Posterior vena cava (tissue), 2 donors: ENCODE data around the gene ITGA2. TPM values are rescaled to one million over a fixed set of nuclear protein-coding genes. Genes with fewer than 3 reads are reported as not detected.

Experiments
- DNase-seq: peaks from one replicate; pipeline ENCODE4 v3.0.0-alpha.2; 2020; ENCODE audit warnings: low spot score
- intact Hi-C, 2 donors: fragments of 100-400 bp; cut with DNase I; formaldehyde crosslinking; loops; one replicate each; pipeline versions ENCODE4 v1.14.1 to v1.14.2; 2022 to 2023
- total RNA-seq, 2 donors: library from RNA; stranded (reverse); fragmentation: NEBNext Ultra II Directional; extraction: Animal tissue kit (Norgen Biotek cat#: 25700); gene quantifications; one replicate each; pipeline ENCODE4 v1.2.1, GENCODE V29; 2021
- donor health status: DM: yes; HTN: yes; CAD: no.
- donor health status: DM: yes; HTN: yes; CAD: no.

ITGA2 gene
- total RNA-seq, 2 donors from 2014 or later: 7.5 to 21.3 TPM

DNA sequence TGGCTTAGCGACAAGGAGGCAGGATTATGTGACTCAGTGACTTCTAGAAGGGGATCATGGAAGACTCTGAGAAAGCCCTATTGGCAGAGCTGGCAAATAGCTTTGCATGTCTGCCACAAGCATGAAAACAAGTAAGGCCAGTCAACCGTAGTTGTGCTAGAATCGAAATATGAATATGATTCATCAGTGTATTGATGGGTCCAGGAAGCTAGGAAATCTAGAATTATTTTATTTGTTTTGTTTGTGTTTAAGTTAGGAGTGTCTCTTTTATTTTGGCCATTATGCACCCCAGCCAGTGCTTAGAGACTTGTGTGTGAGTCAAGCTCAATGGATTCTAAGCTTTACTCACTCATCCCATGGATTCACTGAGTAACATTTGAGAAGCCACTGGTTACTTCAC is 3.8 kb upstream of the ITGA2 start:
- DNase-seq: no peak
- intact Hi-C loops: no loop called here

DNA sequence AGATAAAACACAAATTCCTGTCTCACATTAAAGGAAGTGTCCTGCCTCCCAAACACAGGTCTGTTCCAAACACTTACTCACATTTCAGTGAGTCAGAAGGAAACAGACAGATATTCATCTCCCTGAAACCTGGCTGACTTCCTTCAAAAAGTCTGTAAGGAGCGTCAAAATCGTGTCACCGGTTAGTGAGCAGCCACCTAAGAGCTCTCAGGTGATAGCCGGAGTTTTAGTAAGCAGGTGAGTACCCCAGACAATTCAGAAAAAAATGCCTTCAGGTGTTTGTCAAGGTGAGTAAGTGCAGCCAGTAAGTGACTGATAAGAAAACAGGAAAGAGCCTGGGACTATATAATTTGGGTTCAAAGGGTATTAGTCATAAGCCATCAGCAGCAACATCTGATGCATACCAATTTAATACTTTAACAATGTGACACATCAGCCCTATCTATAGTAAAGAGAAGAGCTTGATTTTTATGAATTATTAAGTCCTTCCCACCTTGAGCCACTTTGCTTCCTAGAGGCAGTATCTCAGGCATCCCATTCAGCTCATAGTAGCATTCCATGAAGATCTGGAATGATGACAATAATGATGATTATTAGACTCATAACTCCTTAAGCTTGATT is 1.3 kb upstream of the ITGA2 start:
- DNase-seq: no peak
- intact Hi-C loops: no loop called here

DNA sequence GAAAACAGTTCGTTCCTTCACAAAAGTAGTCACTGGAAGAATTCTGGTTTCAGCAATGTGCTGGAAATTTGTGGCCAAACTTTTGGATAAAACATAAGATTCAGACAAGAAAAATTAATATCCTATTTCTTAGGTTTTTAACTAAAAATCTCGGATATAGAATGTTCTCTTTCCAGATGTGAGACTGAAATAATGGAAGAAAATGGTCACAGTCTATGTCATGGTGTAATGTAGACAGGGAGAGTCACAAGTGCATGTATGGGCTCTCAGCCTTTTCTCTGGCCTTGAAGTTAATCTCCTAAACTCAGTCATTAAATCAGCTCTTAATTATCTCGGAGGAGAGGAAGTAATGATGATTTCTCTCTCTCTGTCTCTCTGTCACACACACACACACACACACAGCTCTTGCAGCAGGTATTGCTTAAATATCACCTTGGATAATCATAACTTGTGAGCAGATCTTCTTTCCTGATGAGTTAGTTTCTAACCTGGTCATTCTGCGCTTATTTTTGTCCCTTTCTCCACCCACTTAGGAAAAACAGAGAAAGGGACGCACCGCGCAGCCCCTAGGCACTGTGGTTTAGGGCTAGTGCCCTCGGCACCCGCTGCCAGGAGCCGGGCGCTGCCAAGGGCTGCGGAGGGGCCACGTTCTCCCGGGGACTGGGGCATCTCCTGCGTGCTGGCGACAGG is 672 bp upstream of the ITGA2 start:
- no peak for DNase-seq
- intact Hi-C loops: no loop called here

DNA sequence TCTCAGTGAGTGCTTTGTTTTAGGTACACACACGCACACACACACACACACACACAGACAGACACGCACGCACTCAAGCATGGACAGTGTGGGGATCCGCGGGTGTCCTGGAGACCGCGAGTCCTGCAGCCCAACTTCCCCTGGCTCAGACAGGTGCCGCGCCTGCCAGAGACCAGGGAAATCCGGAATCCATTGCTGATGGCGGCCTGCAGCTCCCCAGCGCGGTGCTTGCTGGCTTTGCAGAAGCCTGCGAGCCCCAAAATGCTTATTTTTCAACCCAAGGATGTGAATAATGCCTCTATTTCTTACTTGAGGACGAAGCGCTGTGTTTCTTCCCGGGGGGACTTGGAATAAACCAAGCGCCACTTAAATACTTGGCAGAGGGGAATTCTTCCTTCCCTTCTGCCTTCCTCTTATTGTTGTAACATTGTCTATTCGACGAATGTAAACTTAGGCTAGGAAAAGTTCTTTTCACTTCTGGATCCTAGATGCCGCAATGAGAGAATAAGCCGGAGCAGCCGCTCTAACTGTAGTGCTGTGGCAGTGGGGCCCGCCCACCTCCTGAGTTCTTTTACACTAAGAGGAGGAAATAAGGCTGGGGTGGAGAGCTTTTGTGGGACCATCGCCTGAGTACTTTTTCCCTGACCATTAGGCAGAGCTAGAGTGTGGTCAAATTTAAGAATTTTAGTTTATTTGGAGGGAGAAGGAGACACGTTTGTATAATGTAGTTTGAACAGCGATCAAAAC is 802 bp downstream of the ITGA2 start:
- intact Hi-C loops: no loop called here
- DNase-seq: peak; percentile 84

DNA sequence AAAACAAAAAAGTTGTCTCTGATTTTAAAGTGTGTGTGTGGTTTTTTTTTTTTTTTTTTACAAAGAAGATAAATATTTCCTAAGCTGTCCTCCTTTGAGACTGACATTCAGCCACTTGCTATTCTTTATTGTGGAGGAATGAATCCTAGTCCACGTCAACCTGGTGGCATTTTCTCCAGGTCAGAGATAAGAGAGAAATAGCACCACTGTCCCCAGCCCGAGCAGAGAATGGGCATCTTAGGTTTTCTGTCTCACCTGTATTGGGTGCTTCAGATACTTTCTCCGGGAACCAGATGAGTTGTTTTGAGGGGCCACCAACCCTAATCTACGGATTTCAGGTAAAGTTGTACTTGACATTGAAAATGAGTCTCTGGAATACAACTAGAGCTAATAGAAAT is 1.4 kb downstream of the ITGA2 start:
- DNase-seq: no peak
- intact Hi-C loops: no loop called here

DNA sequence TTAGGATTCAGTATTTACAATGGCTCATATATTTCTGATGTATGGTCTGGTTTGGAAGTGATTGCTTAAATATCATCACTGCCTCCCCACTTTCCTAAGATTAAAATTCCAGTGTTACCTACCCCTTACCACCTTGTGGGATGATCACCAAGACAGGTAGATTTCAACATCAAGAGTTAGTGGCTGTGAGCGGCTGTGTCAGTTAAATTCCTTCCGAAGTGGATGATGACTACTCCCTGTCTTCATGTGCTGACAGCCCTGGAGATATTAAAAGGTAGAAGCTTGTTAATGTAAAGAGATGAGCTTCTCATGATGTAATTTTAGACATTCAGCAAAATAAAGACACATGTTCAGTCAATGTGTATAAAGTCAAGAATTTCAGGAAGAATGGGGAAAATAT is 4.2 kb downstream of the ITGA2 start:
- intact Hi-C loops: no loop called here
- no peak for DNase-seq

DNA sequence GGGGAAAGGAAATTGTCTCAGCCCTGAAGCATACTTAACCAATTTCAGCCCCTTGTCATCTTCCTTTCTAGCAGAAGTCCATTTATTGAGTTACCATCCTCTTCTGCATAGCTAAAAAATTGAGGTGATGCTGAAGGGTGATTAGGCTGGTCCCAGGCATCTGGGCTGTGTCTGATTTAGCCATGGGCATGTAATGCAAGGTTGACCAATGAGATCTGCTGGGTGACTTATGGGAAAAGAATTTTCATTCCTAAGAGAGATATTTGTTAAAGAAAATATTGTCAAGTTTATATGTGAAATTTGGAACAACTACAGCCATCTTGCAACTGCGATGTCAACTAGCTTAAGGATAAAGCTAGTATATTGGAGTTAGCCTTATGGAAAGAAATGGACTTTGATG is 5.1 kb downstream of the ITGA2 start:
- no peak for DNase-seq
- intact Hi-C loops: no loop called here

DNA sequence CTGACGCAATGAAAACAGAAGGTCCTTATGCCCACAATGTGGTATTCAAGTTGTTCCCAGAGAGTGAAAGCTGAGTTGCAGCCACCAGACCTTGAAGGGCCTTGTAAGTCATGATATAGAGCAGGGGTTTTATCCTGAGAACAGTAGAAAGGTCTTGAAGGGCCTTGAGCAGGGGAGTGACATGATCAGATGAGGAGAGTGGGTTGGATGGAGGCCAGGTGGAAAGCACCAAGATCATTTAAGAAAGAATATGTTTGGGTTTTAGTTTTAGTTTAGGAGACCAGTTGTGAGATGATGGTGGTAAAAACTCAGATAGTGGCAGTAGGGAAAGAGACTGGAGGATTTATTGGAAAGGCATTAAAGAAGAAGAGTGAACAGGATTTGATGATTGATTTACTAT is 5.9 kb downstream of the ITGA2 start:
- intact Hi-C loops: no loop called here
- DNase-seq: no peak

DNA sequence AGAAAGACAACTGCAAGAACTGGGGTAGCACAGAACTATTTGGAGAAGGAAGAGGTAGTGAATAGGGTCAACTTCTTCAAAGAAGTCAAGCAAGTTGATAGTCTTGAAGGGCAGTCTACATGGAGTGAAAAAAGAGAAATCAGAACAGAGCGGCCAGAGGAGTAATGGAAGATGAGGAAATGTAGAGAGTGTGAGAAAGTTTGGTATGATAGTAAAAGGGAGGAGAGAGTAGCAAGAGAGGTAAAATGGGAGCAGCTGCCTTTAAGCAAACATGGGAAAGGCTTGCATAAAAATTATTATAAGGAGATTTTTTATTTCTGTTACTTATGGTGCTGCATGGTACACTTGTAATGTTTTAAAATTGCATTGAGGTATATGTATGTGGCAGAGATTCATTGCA is 6.8 kb downstream of the ITGA2 start:
- intact Hi-C loops: no loop called here
- DNase-seq: no peak

DNA sequence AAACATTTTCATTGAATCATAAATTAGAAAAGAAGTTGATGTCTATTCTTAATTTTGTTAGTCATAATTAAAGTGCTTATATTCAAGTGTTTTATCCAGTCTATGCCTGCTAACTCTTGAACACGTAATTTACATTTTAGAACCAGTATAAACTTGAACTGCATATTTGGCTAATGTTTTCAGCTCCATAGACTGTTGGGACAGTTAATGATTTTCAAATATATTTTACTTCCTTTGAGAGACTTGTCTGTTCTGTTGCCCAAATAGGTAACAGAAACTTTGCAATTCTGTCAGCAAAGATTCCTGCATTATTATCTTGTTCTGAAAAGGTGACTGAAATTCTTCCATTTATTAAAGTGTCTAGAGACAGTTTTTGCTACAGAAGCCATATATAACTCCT is 7.8 kb downstream of the ITGA2 start:
- no peak for DNase-seq
- intact Hi-C loops: no loop called here

DNA sequence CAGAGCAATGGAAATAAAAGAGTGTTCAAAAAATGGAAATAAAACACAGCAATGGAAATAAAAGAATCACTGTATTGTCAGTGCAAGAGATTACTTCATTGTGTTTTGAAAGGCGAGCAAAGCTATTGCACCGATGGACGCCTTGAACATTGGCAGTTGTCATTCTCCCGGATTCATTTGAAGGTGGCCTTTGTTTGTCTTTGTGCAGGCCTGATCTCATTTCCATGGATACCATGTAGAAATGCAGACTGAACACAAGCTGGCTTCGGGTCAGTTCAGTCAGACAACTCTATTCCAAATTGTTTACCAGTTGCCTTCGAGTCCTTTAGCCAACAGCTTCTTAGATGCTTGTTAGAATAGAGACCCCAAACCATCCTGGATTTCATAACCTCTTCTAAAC is 8.3 kb downstream of the ITGA2 start:
- DNase-seq: no peak
- intact Hi-C loops: no loop called here

DNA sequence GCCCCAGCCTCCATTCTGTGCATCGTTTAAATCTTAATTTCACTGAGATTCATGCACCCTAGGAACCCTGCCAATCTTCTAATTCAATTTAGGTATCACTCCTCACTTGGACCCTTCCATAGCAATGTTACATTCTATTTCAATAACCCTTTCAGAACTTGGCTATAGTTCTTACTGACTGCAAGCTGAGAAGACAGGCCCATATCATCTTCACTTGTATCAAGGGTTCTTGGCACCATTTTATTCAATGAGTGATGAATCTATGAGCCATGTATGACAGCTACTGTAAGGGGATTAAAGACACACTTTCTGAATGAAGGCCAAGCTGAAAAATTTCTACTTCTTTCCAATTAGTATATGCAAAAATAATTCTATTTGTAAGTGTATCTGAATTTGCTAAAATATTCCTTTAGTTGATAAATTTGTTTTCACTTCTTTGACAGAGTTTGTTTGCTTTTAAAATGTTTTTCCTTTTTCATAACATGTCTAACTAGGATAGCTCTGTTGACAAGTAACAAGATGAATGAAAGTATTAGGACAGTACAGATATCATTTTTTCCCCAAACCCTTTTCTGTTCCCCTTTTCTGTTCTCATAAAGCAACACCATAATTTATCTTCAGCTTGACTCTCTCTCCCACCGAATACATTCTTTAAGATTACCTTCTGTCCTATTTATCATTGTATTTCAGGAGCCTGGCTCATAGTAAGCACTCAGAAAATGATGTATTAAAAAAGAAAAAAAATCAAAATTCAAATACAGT is 9.6 kb downstream of the ITGA2 start:
- intact Hi-C loops: no loop called here
- no peak for DNase-seq

DNA sequence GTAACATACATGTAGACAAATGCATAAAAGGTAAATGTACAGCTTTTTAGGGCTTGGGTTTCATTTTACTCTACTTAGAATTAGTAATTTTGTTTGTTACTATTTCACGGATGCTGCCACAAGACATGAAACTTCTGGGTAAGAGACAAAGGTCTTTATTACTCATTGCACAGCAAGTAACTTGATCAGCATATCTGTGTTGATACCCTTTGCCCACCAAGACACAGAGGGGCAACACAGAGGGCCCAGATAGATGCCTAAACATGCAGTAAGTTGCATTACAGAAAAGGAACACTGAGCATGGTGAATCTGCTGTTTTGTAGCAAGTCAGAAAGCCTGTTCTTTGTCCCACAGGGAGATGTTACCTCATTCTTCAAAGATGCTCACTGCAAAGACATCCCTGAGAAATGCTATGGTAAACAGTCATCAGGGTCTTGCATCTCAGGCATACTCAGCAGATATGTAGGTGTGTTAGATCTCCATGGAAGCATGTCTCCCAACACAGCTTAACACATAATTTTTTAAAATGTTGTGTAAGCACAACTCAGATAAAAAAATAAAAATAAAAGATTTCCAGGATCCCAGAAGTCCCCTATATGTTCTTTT is 10.3 kb downstream of the ITGA2 start:
- intact Hi-C loops: no loop called here

DNA sequence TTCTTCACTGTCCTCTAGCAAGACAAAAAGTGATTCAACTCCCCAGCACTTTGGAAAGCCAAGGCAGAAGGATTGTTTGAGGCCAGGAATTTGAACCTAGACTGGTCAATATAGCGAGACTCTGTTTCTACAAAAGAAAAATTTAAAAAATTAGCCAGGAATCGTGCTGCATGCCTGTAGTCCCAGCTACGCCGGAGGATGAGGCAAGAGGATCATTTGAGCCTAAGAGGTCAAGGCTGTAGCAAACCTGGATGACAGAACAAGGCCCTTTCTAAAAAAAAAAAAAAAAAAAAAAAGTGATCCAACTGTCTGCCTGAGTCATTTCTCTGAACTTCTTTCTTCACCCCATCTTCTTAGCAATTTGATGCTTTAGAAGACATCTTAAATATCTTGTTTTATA is 12.4 kb downstream of the ITGA2 start:
- no peak for DNase-seq
- intact Hi-C loops: no loop called here

More for the DNA sequence above, 10.3 kb downstream of the ITGA2 start:
- DNase-seq: no peak

DNA sequence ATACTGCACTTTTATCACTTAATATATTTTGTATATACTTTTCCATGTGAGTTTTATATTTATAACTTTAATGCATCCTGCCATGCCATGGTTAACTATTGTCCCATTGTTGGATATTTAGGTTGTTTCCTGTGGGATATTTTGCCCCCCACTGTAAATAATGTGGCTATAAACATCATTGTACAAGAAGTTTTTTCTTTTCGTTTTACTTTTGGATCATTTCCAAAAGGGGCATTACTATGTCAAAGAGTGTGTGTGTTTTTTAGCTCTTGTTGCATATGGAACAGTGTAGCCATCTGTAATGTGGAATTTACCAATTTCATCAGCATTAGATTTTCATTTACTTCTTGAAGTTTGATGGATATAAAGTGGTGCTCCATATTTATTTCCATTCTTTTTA is 13.3 kb downstream of the ITGA2 start:
- DNase-seq: no peak
- intact Hi-C loops: no loop called here

DNA sequence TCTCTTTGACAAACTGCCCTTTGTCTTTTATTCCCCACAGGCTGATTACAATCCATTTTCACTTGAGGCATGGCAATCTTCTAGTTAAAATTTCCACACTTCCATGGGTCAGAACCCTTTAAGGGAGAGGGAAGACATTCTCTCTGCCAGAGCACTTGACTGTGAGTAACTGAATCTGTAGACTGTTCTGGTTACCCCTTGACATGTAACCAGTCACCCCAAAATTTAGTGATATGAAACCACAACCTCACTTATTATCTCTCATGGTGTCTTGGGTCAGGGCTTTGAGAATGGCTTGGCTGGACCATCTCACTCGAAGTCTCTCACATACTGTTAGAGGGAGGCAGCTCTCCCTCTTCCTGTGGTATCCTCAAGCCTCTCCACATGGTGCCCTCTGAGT is 14.0 kb downstream of the ITGA2 start:
- intact Hi-C loops: no loop called here
- no peak for DNase-seq

DNA sequence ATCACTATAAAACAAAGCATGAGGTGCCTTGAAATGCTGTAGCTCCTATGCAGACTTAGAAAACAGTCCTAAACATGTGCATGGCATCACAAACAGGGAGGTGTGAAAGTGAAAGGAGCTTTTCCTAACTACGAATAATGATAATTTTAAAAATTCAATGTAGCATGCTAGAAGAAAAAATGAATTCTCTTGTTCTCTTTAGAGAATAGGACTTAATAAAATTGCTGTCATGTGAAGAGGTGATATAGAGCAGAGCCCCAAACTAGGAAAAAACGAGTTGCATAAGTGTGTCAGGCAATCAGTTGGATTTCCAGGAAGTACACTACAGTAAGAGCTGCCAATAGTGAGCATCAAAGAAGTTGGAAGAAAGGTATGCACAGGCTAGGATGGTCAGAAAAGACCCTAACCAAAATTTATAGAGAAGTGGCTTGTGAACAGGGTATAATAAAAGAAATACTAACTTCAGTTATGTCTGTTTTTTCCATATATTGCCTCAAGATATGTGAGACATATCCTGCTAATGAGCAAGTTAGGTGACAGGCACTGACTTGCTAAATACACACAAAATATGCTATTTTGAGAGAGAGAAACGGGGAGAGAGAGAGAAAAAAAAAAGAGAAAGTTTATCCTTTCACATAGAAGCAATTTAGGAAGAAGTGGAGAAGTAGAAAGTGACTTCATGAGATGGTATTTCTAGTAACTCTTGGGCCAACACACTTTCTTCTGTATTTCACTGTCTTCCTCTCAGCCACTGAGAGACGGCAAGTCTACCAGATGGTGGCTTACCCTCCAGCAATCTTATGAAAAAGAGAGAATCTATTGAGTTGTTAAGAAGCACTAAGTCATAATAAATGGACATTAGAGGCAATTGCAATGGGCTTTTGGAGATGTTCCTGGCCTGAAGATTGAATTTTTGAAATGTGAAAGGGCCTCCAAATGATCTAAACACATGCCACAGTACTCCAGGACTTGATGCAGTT is 18.0 kb downstream of the ITGA2 start:
- intact Hi-C loops: no loop called here
- no peak for DNase-seq

DNA sequence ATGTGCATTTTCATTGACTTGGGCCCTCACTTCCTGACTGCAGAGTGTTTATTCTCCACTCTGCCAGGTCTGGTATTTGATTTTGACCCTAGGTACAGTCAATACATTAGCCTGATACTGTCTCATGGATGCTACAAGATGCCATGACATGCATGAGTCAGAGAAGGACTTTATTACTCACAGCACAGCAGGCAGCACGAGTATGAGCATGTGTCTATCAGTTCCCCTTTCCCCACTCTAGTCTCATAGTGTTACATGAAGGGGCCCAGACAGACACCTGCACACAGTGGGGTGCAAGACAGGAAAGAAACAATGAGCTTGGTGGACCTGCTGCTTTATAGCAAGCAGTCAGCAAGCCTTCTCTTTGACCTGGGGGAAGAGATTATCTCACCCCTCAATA is 19.6 kb downstream of the ITGA2 start:
- DNase-seq: no peak
- intact Hi-C loops: no loop called here

DNA sequence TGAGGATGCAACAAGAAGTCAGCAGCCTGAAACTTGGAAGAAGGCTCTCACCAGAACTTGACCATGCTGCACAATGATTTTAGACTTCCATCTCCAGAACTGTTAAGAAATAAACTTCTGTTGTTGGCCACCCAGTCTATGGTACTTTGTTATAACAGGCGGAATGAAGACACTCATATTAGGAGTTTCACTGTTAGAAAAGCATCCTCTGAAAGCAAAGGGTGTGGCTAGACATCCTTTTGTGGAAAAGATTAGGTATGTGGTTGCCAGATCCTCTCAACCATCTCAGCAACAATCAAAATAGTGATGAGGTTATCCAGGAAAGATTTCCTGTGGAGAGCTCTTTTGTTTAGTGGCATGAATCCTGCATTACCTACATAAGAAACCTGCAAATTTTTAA is 20.7 kb downstream of the ITGA2 start:
- intact Hi-C loops: no loop called here
- no peak for DNase-seq
